IMR-90 (cell line): ENCODE results near the gene RUNX1.

Experiments
- MAFK ChIP-seq: IDR thresholded peaks from 2 replicates; pipeline ENCODE4 v1.6.1; 2012; ENCODE audit warnings: low read depth, low read length, improper control_type of control experiment
- NFE2L2 ChIP-seq: fragments of 150-350 bp; IDR thresholded peaks from 2 replicates; pipeline ENCODE4 v1.6.1; 2016; ENCODE audit warnings: low read depth, mild to moderate bottlenecking, low read length
- POLR2A ChIP-seq: IDR thresholded peaks from 2 replicates; pipeline ENCODE4 v1.6.1; 2012; ENCODE audit warnings: mild to moderate bottlenecking, low read depth, low read length
- RCOR1 ChIP-seq: IDR thresholded peaks from 2 replicates; pipeline ENCODE4 v1.6.1; 2012; ENCODE audit warnings: mild to moderate bottlenecking, low read length, improper control_type of control experiment; ENCODE audit not compliant: insufficient replicate concordance
- RFX5 ChIP-seq: IDR thresholded peaks from 2 replicates; pipeline ENCODE4 v1.8.0; 2012; ENCODE audit warnings: low read depth, mild to moderate bottlenecking, low read length, moderate library complexity
- TF ChIP-seq, protein P1 (sequence below): conservative IDR thresholded peaks from 2 replicates; pipeline ENCODE4 v1.5.1; 2012; ENCODE audit warnings: mild to moderate bottlenecking, low read depth, low read length, improper control_type of control experiment

GRCh38 chr21:34998176-34998575 is 50.9 kb downstream of the RUNX1 start:
- TF ChIP-seq POLR2A, result no peak
- TF ChIP-seq, protein P1, sequence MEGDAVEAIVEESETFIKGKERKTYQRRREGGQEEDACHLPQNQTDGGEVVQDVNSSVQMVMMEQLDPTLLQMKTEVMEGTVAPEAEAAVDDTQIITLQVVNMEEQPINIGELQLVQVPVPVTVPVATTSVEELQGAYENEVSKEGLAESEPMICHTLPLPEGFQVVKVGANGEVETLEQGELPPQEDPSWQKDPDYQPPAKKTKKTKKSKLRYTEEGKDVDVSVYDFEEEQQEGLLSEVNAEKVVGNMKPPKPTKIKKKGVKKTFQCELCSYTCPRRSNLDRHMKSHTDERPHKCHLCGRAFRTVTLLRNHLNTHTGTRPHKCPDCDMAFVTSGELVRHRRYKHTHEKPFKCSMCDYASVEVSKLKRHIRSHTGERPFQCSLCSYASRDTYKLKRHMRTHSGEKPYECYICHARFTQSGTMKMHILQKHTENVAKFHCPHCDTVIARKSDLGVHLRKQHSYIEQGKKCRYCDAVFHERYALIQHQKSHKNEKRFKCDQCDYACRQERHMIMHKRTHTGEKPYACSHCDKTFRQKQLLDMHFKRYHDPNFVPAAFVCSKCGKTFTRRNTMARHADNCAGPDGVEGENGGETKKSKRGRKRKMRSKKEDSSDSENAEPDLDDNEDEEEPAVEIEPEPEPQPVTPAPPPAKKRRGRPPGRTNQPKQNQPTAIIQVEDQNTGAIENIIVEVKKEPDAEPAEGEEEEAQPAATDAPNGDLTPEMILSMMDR, result no peak
- TF ChIP-seq RFX5, result no peak
- no peak for TF ChIP-seq MAFK
- no peak for TF ChIP-seq RCOR1
- no peak for TF ChIP-seq NFE2L2
